ENCODE measurements around the gene SPNS3. TPM values are rescaled to one million over a fixed set of nuclear protein-coding genes. Genes with fewer than 3 reads are reported as not detected.

The SPNS3 gene
- total RNA-seq, 2 donors from 2014 or later: 4.4 to 8.7 TPM

DNA sequence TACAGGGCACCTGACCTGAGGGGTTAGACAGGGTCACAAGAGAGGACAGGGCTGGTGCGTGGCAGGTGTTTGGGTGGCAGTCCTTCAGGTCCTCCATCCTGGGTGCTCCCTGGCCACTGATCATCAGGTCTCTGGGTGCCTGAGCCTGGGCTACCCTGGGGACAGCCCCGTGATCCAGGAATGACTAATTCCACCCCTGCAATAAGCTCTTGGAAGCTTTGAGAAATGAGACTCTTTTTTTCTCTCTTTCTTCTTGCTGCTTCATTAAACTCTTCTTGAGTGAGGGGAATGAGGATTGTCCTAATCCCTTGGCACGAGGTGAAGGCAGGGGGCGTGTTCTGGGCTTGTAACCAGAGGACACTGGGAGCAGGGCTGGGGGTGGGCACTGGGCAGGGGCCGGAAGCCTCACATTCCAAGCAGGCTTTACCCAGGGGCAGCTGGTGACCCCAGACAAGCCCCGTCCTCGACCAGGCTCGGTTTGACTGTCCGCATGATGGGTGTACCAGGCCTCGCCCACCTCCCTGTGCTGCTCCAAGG lies 43.6 kb downstream of the SPNS3 start:
- ATAC-seq (peak; percentile 73 to 85), DNase-seq (ENCODE audit: low spot score in 2 of 2) (no peak)
- Mint-ChIP-seq H3K27ac (no peak overlapping the region), H3K9me3 (no peaks in the 10 kb centered on the region), H3K36me3 (no peaks in the 10 kb centered on the region)

DNA sequence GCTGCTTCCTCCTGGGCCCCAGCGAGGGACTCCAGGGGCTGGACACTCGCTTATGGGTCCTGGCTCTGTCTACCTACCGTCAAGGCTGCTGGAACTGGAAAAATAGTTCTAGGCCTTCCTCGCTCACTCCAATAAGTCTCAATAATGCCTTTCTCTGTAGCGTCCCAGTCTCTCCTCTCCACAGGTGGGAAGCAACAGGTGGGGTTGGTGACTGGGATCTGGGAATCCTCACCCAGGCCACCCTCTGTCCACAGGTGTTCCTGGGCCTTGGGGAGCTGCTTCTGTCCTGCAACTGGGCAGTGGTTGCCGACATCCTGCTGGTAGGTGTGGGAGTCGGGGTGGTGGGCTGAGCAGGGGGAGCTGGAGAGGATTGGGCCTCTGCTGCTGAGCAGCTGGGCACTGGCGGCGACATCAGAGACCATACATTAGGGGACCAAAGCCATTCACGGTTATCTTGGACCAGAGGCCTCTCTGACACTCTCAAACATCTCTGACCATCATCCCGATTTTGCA lies 44.6 kb downstream of the SPNS3 start:
- ATAC-seq: no peak
- no peak overlapping the region for H3K27ac Mint-ChIP-seq
- no peak for DNase-seq (ENCODE audit: low spot score in 2 of 2)
- H3K36me3 Mint-ChIP-seq: no peaks in the 10 kb centered on the region
- no peaks in the 10 kb centered on the region for H3K9me3 Mint-ChIP-seq

DNA sequence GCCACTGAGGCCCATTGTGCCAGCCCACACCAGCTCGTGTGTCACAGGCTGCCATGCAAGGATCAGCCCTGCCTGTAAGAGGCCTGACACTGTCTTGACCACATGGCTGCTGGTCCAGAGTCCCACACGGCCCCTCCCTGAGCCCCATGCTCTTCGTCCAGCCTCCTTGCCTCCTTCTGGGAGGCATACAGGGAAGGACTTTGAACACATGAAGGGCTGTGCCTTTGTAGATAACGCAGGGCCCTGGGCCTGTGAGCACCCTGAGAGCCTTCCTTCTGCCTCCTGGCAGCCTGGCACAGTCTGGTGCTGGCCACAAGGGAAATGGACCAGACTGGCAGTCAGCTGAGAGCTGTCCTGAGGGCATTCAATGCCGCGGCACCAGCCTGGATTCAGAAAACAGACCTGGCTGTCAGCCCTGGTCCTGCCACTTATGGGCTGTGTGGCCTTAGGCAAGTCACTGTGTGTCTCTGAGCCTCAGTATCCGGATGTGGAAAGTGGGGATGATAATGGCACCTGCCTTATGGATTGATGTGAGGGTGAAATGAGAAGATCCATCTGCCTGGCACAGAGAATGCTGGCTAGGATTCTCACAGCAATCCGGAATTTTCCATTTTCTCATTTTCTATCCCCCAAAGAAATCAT lies 45.7 kb downstream of the SPNS3 start:
- Mint-ChIP-seq H3K9me3 (no peaks in the 10 kb centered on the region), H3K27ac (no peak overlapping the region), H3K36me3 (no peaks in the 10 kb centered on the region)
- ATAC-seq (no peak), DNase-seq (ENCODE audit: low spot score in 2 of 2) (no peak)

DNA sequence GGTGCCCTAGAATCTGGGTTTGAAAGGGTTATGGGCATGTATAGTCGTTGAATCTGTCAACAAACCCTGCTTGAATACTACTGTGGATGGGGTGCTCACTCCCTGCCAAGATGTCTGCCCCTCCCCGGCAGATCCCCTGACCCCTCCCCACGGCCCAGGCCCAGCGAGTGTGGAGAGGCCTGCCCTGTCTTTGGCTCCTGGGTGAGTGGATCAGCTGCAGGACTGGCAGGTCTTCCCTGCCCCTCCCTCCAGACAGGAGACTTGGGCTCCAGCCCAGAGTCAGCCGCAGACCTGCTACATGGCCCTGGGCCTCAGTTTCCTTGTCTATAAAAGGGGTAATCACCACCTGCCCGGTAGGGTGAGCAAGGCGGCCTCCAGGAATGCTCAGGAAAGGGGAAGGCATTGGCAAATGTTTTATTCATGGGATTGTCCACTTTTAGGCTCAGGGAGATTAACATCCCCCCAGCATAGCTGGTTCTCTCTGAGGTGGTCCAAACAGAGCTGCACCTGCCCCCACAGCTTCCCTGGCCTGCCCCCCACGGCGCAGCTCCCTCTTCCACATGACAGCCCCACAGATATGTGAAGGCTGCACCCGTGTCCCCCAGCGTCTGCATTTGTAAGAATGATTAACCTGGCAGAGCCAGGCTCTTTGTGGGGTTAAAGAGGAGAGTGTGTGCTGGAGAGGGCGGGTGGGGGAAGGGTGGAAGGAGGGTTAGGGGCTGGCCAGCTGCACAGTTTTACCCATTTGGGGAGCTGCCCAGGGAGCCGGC lies 46.4 kb downstream of the SPNS3 start:
- no peaks in the 10 kb centered on the region for H3K9me3 Mint-ChIP-seq
- peaks cover 4% of the 10 kb centered on the region in 2 donors for H3K36me3 Mint-ChIP-seq
- DNase-seq (ENCODE audit: low spot score in 2 of 2) (no peak), ATAC-seq (no peak)
- H3K27ac Mint-ChIP-seq: peak overlapping the region in 1 of 2 donors; percentile 87

DNA sequence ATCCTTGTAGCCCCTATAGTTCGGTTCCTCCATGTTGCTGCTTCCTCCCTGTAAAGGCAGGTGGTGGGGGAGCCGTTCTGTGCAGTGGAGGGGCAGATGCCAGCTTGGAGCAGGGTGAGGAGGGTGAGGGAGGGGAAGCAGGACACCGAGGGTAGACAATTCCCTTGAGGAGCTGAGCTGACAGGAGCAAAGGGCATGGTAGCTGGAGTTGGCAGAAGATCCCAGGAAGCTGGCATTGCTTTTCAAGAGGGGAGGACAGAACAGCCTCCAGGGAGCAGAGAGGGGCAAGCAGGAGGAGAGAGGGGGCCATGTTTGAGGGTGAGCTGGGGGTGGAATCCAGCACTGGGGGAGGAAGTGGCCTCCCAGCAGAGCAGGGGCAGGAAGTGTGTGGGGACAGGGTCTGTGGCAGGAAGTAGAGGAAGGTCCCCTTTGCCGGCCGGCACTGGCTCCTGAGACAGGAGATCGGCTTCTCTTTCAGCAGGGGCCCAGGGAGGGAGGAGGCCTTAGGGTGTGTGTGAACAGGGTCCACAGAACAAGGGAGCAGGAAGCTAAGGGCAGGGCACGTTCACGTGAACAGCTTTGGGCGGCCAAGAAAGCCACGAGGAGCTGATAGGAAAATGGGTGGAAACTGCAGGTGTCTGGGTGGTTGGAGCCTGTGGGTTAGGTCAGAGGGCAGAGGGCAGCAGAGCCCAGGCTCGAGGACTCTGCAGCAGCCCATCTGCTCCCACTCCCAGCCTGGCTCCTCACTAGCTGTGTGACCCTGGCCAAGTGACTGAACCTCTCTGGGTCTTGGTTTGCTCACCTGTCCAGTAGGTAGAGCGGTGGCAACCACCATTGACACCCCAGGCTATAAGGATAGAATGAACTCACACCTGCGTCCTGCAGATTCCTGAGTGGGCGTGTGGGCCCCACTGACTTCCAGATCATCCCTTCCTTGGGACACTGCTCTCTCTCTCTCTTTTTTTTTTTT lies 47.5 kb downstream of the SPNS3 start:
- Mint-ChIP-seq H3K36me3 (peaks cover 4 to 7% of the 10 kb centered on the region in 2 donors), H3K27ac (peak overlapping the region; percentile 87 to 96), H3K9me3 (no peaks in the 10 kb centered on the region)
- no peak for DNase-seq (ENCODE audit: low spot score in 2 of 2)
- peak; percentile 57 to 66 for ATAC-seq

DNA sequence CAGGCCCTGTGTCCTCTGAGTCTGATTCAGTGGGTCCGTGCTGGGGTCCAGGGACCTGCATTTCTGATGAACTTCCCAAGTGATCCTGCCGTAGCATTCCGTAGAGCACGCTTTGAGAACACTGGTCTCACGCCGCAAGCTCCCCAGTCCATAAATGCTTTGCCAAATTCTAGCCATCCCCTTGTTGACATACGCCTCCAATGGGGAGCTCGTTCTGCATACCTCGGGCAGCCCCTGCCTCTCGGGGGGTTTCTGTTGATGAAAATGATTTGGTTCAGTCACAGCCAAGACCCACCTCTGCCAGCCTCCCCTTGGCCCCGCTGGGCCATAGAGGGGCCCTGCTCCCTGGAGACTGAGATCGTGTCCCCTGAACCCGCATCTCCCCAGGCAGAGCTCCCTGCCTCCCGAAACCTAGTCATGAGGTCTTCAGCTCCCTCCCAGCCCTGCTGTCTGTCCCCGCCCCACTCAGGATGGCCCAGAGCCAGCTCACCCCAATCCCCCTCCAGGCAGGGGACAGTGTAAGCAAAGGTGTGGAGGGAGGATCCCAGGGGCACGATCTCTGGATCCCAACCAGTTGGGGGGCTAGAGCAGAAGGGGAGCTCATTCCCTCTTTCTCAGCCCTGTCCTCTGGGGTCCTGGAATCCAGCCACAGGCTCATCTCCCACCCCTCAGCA lies 48.7 kb downstream of the SPNS3 start:
- H3K27ac Mint-ChIP-seq: peak overlapping the region in 1 of 2 donors; percentile 87
- H3K9me3 Mint-ChIP-seq: no peaks in the 10 kb centered on the region

DNA sequence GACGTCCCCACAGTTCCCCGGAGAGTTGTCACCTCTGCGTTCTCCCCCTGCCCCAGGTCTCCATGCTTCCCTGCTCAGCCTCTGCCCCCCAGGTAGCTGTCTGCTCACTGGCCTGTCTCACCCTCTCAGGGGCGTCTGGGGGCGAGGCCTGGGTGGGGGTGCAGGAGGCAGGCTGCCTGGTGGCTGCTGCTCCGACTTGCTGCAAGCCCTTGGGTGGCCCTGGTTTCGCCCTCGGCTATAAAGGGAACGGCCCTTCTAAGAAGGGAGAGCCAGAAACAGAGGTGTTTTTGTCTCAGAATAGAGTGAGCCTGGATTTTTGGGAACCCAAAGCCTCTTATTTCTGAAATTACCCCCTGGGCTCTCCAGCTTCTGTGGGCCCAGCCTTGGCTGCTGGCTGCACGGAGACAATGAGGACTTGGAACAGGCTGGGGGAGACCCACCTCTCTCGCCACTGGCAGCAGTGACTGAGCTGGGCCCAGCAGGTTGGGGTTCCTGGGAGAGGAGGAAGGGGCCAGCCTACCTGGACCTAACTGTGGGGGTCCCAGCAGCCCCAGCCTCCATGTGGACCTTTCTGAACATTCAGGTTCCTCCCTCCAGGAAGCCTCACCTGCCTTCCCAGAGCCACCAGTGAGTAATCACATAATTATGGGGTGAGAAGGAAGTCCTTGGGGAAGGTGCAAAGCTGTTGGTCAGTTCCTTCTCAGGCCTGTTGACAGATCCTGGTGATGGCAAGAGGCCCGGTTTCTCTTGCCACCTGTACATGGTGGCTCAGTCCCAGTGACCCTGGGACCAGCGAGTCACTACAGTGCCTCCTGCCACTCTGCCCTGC lies 49.5 kb downstream of the SPNS3 start:
- DNase-seq (ENCODE audit: low spot score in 2 of 2): no peak

More for the DNA sequence above, 48.7 kb downstream of the SPNS3 start:
- no peak for ATAC-seq
- no peak for DNase-seq (ENCODE audit: low spot score in 2 of 2)
- peaks cover 4 to 8% of the 10 kb centered on the region in 2 donors for H3K36me3 Mint-ChIP-seq

DNA sequence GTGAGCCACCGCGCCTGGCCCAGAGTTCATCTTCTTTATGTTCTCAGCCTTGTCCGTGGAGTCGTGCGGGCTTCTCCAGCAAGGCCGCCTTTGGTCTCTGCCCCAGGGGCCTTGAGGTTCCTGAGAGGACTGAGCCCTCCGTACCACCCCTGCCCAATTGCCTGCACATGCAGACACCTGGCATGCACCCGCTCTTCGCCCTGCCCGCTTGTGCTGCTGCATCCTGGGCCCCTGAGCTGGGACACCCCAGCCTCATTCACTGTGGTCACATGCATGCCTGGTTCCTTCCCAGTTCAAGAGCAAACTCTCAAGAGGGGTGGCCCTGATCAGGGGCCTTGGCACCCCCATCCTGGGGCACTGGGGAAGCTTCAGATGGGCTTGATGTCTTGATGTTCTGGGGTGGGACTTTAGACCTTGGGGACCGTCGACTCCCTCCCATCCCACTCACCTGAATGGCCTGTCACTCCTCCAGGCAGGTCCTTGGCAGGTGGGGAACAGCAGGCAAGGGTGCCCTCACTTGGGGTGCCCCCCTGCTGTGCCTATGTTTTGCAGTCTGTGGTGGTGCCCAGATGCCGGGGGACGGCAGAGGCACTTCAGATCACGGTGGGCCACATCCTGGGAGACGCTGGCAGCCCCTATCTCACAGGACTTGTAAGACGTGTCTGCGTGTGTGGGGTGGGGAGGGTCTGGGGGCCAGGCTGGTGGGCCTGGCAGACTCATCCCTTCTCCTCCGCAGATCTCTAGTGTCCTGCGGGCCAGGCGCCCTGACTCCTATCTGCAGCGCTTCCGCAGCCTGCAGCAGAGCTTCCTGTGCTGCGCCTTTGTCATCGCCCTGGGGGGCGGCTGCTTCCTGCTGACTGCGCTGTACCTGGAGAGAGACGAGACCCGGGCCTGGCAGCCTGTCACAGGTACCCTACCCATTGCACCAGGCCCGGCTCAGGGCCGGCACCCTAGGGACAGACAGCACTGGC lies 52.2 kb downstream of the SPNS3 start:
- Mint-ChIP-seq H3K9me3 (no peaks in the 10 kb centered on the region), H3K27ac (peak overlapping the region; percentile 77 to 90), H3K36me3 (peaks cover 4 to 8% of the 10 kb centered on the region in 2 donors)
- ATAC-seq (peak; percentile 91 to 94), DNase-seq (ENCODE audit: low spot score in 2 of 2) (peak; percentile 51 to 65)

More for the DNA sequence above, 49.5 kb downstream of the SPNS3 start:
- no peak for ATAC-seq
- Mint-ChIP-seq H3K9me3 (no peaks in the 10 kb centered on the region), H3K36me3 (peaks cover 4 to 8% of the 10 kb centered on the region in 2 donors), H3K27ac (peak overlapping the region in 1 of 2 donors; percentile 53)

DNA sequence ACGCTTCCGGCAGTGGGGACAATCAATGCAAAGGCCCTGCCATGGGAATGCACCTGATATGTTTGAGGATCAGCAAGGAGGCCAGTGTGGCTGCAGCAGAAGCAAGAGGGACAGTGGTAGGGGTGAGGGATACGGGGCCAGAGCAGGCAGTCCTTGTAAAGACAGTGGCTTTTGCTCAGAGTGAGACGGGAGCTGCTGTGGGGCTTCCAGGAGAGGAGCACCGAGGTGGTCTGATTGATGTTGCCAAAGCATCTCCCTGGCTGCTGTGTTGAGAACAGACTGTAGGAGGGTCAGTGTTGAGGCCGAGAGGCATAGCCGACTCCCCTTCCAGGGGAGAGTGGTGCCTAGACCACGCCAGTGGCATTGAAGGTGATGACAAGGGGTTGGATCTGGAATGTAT lies 53.6 kb downstream of the SPNS3 start:
- Mint-ChIP-seq H3K9me3 (no peaks in the 10 kb centered on the region), H3K27ac (peak overlapping the region in 1 of 2 donors; percentile 48), H3K36me3 (peaks cover 4 to 8% of the 10 kb centered on the region in 2 donors)
- ATAC-seq (no peak), DNase-seq (ENCODE audit: low spot score in 2 of 2) (no peak)

DNA sequence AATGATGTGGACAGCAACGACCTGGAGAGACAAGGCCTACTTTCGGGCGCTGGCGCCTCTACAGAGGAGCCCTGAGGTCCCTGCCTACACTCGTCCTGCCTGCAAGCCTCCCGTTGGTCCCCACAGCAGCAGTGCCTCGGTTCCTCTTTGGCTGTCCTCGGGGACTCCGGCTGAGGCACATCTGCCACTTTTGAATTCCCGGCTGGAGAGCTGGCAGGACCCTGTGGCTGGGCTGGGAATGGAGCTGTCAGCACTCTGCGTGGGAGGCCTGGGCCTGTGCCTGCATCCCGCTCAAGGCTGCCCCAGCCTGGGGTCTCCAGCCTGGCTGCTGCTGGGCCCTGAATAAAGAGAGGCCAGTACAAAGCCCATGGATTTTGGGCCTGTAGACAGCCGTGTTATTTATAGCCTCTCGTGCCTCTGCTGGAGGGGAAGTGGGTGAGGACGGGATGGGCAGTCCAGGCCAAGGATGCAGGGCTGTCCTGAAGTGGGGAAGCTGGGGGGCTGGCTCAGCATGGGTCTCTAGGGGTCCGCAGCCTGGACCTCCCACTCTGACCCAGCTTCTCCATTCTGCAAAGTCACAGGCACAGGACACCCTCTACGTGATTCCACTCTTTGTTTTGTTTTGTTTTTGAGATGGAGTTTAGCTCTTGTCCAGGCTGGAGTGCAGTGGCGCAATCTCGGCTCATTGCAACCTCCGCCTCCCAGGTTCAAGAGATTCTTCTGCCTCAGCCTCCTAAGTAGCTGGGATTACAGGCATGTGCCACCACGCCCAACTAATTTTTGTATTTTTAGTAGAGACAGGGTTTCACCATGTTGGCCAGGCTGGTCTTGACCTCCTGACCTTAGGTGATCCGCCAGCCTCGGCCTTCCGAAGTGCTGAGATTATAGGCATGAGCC lies 54.3 kb downstream of the SPNS3 start:
- Mint-ChIP-seq H3K9me3 (no peaks in the 10 kb centered on the region), H3K27ac (peak overlapping the region in 1 of 2 donors; percentile 48), H3K36me3 (peaks cover 4 to 8% of the 10 kb centered on the region in 2 donors)
- ATAC-seq (no peak), DNase-seq (ENCODE audit: low spot score in 2 of 2) (no peak)

DNA sequence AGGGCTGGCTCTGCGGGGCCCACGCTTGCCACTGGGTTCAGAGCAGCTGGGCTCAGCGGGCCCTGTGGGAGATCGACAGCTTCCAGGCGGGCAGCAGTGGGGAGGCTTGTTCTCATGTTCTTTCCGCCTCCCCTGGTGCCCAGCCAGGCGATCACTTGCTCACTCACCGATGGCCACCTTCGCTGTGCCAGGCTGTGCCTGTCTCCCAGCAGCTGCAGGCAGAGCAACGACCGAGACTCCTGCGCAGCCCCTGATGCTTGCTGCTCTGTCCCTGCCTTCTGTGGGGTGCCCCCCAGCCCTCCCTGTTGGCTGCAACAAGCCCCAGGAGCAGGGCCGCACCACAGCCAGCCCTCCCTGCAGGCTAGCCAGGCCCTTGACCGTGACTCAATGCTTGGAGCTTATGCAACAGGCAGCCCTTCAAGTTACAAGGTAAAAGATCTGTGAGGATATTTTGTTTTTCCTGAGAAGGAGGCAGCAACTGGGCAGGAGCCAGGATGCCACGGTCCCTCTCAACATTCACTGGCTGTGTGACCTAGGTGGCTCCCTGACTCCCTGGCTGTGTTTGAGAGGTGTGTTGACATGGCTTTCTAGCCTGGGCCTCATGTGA lies 55.4 kb downstream of the SPNS3 start:
- DNase-seq (ENCODE audit: low spot score in 2 of 2) (no peak), ATAC-seq (no peak)
- H3K9me3 Mint-ChIP-seq: no peaks in the 10 kb centered on the region
- H3K27ac Mint-ChIP-seq: no peak overlapping the region
- peaks cover 4 to 8% of the 10 kb centered on the region in 2 donors for H3K36me3 Mint-ChIP-seq

DNA sequence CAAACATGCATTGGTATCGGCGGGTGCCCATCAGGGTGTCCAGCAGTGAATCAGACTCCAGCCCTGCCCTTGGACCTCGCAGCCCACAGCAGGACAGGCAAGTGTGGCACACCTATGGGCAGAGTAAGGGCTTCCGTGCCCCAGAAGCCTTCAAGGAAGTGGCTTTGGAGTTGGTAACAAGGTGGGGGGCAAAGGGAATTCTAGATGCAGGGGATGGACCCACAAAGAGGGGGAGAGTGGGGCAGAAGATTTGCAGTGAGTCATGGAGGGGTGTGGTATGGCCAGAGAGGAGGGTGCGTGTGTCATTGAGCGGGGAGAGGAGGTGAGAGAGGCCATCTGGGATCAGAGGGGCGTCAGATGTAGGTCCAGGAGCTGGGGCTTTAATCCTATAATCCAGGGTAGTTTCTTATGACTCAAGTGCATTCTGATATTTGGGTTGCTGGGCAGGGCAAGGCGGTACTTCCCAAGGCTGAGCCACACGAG lies 56.4 kb downstream of the SPNS3 start:
- H3K27ac Mint-ChIP-seq: no peak overlapping the region
- H3K9me3 Mint-ChIP-seq: no peaks in the 10 kb centered on the region
- ATAC-seq: no peak
- DNase-seq (ENCODE audit: low spot score in 2 of 2): no peak
- H3K36me3 Mint-ChIP-seq: peaks cover under 1 to 4% of the 10 kb centered on the region in 2 donors

DNA sequence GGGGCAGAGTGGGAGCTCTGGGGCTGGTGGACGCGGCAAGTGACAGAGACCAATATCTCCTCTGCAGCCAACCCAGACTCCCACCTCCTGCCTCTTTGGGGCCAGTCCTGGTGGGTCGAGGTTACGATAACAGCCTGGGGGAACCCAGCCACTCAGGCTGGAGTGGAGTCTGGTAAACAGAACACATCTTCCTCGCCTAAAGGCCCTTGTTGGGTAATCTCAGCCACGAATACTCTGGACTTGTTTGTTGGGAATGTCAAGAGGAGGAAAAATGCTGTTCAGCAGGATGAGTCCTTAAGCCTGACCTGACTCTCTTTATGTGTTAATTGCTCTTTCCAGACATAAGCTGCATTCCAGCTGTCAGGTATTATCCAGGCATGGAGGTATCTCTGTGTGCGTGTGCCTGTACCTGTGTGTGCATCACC lies 56.9 kb downstream of the SPNS3 start:
- no peak for DNase-seq (ENCODE audit: low spot score in 2 of 2)
- Mint-ChIP-seq H3K27ac (no peak overlapping the region), H3K36me3 (peaks cover 0 to 4% of the 10 kb centered on the region in 2 donors), H3K9me3 (no peaks in the 10 kb centered on the region)
- no peak for ATAC-seq
